Fibroblast of skin of right biceps (primary cell): Measurements from ENCODE around the gene RAPGEF5.

ENCODE experiments used
- DNase-seq: peaks from one replicate; pipeline ENCODE4 v3.0.0-alpha.2; 2013

RAPGEF5 gene

DNA sequence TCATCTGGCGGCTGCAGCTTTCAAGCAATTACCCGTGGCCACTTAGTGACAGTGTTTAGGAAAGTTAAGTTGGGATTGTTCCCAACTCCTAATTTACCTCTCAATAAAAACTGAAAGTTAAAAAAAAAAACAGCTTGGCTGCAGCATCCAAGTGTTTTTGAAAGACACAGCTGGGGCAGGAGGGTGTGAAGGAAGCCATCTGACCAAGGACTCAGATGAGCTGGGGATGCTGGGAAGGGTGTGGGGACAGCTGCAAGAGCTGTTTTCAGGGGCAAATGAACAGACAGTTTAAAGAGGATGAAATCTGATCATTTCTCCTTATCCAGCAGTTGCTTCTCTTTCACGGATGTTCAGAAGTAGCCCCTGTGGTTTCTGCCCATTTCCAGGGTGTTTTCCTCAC, 282.1 kb downstream of the RAPGEF5 start:
- no peak for DNase-seq
